Adrenal gland (tissue), 12 donors: ENCODE measurements around the gene IL12A. TPM values are rescaled to one million over a fixed set of nuclear protein-coding genes. Genes with fewer than 3 reads are reported as not detected.

ENCODE experiments used
- DNase-seq, 7 donors: peaks; one replicate each; pipeline ENCODE4 v3.0.0-alpha.2; 2019 to 2020
- H3K27ac ChIP-seq, 5 donors: fragments of 200-600 bp; sonication (generic) in 4 of 5; 1 replicate in 3 of 5; 2 replicates in 2 of 5; pipeline versions ENCODE4 v1.5.1 to v1.8.0; 2016 to 2020; ENCODE audit warnings: mild to moderate bottlenecking in 1 of 5
- H3K27me3 ChIP-seq: fragments of 200-600 bp; 2 replicates; pipeline ENCODE4 v1.8.0; 2021
- H3K36me3 ChIP-seq, 2 donors: fragments of 200-600 bp; replicated peaks in 1 of 2; 1 replicate in 1 of 2; 2 replicates in 1 of 2; pipeline versions ENCODE4 v1.5.1 to v1.8.0; 2018 to 2022
- H3K4me1 ChIP-seq, 2 donors: fragments of 200-600 bp; replicated peaks in 1 of 2; 1 replicate in 1 of 2; 2 replicates in 1 of 2; pipeline versions ENCODE4 v1.5.1 to v1.8.0; 2018 to 2021
- H3K4me3 ChIP-seq, 4 donors: fragments of 200-600 bp; sonication (generic) in 3 of 4; one replicate each; pipeline ENCODE4 v1.5.1; 2016 to 2018
- H3K9me3 ChIP-seq, 3 donors: fragments of 200-600 bp; sonication (generic) in 1 of 3; replicated peaks in 1 of 3; 1 replicate in 2 of 3; 2 replicates in 1 of 3; pipeline versions ENCODE4 v1.5.1 to v1.8.0; 2016 to 2021
- POLR2A ChIP-seq, 2 donors: fragments of 450-650 bp; IDR thresholded peaks; one replicate each; pipeline ENCODE4 v1.6.1; 2017; ENCODE audit warnings: antibody characterized with exemption in 2 of 2, mild to moderate bottlenecking in 2 of 2, moderate library complexity in 1 of 2
- WGBS, 4 donors: extraction: QIAGEN DNeasy Blood & Tissue Kit in 2 of 4; methylation state at CpG; one replicate each; pipeline versions ENCODE4 v1.1.5 to v1.1.7; 2013 to 2017; 5-methylcytosine and 5-hydroxymethylcytosine counted together
- intact Hi-C, 2 donors: fragments of 100-400 bp; cut with DNase I; formaldehyde crosslinking; loops; one replicate each; pipeline versions ENCODE4 v1.14.1 to v1.15.0; 2022 to 2023
- polyA plus RNA-seq, 3 donors: library from polyadenylated mRNA; stranded (reverse); fragments of 200-250 nt in 2 of 3; fragments of 350-450 nt in 1 of 3; fragmentation: Illumina TruSeq in 1 of 3; extraction: RNeasy Lipid Tissue Mini Kit (QIAGEN cat#74804) in 1 of 3; gene quantifications; one replicate each; pipeline ENCODE4 v1.2.3, GENCODE V29; 2013 to 2014
- total RNA-seq, 9 donors: library from RNA; depleted of rRNA in 4 of 9; stranded (reverse); fragments of >200 nt in 4 of 9; fragments of 120-200 nt in 1 of 9; fragmentation: NEBNext Ultra II Directional in 1 of 9; extraction: Animal tissue kit (Norgen Biotek cat#: 25700) in 1 of 9; gene quantifications; one replicate each; pipeline versions ENCODE4 v1.1.0 to v1.2.4, GENCODE V29; 2013 to 2023
- TF ChIP-seq, protein P1 (sequence below), 6 experiments: fragments of 450-650 bp in 4 of 6; fragments of 200-600 bp in 2 of 6; sonication (generic) in 1 of 6; IDR thresholded peaks; 1 replicate in 5 of 6; 2 replicates in 1 of 6; pipeline versions ENCODE4 v1.5.1 to v1.8.0; 2016 to 2021; ENCODE audit warnings: antibody characterized with exemption in 6 of 6, mild to moderate bottlenecking in 2 of 6, moderate library complexity in 1 of 6
- donor health status: healthy with polysubstance abuse.
- donor health status: Bipolar disorder and iron deficiency.
- donor health status: DM: yes; HTN: yes; CAD: no.
- donor health status: DM: no; HTN: no; CAD: no.
- donor health status: DM: no; HTN: no; CAD: no.
- donor health status: DM: yes; HTN: yes; CAD: no.

The IL12A gene
- total and polyA plus RNA-seq, 12 donors, result 0.06 to 2.8 (median 0.18) TPM; not detected in 5

DNA sequence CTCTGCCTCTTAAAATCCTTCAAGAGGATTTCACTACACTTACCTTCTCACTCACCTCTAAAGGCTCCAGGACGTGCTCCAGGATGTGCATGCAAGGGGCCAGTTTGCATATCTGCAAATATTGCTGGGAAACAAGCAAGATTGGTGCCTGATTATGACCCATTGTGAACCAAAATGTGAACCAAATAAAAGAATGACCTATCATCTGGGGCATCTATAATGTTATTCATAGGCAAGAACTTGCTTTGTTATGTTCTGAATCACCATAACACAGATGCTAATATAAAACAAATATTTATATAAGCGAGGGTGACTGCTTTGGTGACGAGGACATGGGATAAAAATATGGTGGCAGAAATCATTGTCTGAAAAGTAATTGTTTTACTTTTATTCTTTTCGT lies 5.5 kb downstream of the IL12A start:
- no peak for TF ChIP-seq POLR2A (IDR thresholded peaks at IDR 0.05)
- TF ChIP-seq, protein P1, sequence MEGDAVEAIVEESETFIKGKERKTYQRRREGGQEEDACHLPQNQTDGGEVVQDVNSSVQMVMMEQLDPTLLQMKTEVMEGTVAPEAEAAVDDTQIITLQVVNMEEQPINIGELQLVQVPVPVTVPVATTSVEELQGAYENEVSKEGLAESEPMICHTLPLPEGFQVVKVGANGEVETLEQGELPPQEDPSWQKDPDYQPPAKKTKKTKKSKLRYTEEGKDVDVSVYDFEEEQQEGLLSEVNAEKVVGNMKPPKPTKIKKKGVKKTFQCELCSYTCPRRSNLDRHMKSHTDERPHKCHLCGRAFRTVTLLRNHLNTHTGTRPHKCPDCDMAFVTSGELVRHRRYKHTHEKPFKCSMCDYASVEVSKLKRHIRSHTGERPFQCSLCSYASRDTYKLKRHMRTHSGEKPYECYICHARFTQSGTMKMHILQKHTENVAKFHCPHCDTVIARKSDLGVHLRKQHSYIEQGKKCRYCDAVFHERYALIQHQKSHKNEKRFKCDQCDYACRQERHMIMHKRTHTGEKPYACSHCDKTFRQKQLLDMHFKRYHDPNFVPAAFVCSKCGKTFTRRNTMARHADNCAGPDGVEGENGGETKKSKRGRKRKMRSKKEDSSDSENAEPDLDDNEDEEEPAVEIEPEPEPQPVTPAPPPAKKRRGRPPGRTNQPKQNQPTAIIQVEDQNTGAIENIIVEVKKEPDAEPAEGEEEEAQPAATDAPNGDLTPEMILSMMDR (IDR thresholded peaks at IDR 0.05), result no peak
- Histone ChIP-seq H3K36me3 (no peaks in the 10 kb centered on the region), H3K4me1 (peaks cover 0 to 1% of the 10 kb centered on the region in 2 donors), H3K4me3 (no peak overlapping the region), H3K9me3 (no peaks in the 10 kb centered on the region), H3K27me3 (no peaks in the 10 kb centered on the region), H3K27ac (no peak overlapping the region)
- DNase-seq, result no peak
- intact Hi-C loops, result no loop called here
- WGBS, 4 donors, result 78 to 92% (median 86%) methylated on average over 4 of the region's 4 CpGs

DNA sequence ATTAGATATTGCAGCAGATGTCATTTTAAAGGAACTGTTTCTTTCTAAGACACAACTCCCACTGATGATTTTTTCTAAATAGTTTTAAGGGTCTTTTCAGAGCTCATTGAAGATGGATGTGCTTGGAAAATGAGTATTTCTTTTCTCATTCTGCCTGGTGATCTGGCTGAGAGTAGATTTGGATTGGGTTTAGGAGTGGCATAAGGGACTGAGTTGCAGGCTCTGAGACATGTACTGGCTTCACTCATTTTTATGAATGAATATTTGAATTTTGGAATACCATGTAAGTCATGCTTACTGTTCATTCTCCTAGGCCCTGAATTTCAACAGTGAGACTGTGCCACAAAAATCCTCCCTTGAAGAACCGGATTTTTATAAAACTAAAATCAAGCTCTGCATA lies 6.5 kb downstream of the IL12A start:
- no peak for DNase-seq
- H3K4me1 ChIP-seq, result no peaks in the 10 kb centered on the region
- 76 to 100% (median 92%) methylated on average over 1 of the region's 1 CpG for WGBS, 4 donors
- intact Hi-C loops, result no loop called here
- H3K9me3 ChIP-seq, result no peaks in the 10 kb centered on the region
- H3K36me3 ChIP-seq, result no peaks in the 10 kb centered on the region
- TF ChIP-seq, protein P1 (IDR thresholded peaks at IDR 0.05), result no peak
- no peak for TF ChIP-seq POLR2A (IDR thresholded peaks at IDR 0.05)
- no peak overlapping the region for H3K4me3 ChIP-seq
- H3K27me3 ChIP-seq, result no peaks in the 10 kb centered on the region
- H3K27ac ChIP-seq, result no peak overlapping the region

DNA sequence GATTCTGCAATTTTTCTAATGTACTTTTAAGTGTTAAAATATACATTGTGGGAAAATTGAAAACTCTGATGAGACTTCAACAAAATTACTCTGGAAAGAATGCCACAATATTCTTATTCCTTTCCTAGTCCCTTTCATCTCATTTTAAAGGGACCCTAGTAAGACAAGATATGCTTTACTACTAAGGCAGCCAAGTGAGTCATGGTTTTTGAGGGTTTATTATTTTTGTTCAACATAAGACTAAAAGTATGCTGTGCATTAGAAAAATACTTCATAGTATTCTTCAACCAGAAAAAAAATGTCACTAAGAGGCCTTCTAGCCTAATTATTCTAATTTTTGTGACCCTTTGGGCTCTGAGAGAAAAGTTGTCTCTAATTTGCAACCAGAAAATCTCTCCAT lies 7.4 kb downstream of the IL12A start:
- H3K36me3 ChIP-seq, result no peaks in the 10 kb centered on the region
- no peak for DNase-seq
- no peaks in the 10 kb centered on the region for H3K9me3 ChIP-seq
- no peaks in the 10 kb centered on the region for H3K27me3 ChIP-seq
- intact Hi-C loops, result no loop called here
- TF ChIP-seq POLR2A (IDR thresholded peaks at IDR 0.05), result no peak
- TF ChIP-seq, protein P1 (IDR thresholded peaks at IDR 0.05), result no peak
- no peaks in the 10 kb centered on the region for H3K4me1 ChIP-seq
- H3K4me3 ChIP-seq, result no peak overlapping the region
- no peak overlapping the region for H3K27ac ChIP-seq

DNA sequence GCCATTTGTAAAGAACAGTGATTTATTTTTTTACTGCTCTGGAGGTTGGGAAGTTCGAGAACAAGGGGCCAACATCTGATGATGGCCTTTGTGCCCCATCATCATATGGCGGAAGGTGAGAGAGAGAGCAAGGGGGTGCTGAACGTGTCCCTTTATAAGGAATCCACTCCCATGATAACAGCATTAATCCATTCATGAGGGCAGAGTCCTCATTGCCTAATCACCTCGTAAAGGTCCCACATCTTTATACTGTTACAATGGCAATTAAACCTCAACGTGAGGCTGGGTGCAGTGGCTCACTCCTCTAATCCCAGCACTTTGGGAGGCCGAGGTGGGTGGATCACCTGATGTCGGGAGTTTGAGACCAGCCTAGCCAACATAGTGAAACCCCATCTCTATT lies 8.3 kb downstream of the IL12A start:
- DNase-seq, result no peak
- H3K27me3 ChIP-seq, result no peaks in the 10 kb centered on the region
- intact Hi-C loops, result no loop called here
- no peaks in the 10 kb centered on the region for H3K9me3 ChIP-seq
- H3K36me3 ChIP-seq, result no peaks in the 10 kb centered on the region
- TF ChIP-seq POLR2A (IDR thresholded peaks at IDR 0.05), result no peak
- TF ChIP-seq, protein P1 (IDR thresholded peaks at IDR 0.05), result no peak
- H3K4me1 ChIP-seq, result no peaks in the 10 kb centered on the region
- H3K27ac ChIP-seq, result no peak overlapping the region
- H3K4me3 ChIP-seq, result no peak overlapping the region
- WGBS, 4 donors, result 82 to 92% (median 85%) methylated on average over 7 of the region's 7 CpGs
